ENCODE data around the gene ZPR1.

The ZPR1 gene

DNA sequence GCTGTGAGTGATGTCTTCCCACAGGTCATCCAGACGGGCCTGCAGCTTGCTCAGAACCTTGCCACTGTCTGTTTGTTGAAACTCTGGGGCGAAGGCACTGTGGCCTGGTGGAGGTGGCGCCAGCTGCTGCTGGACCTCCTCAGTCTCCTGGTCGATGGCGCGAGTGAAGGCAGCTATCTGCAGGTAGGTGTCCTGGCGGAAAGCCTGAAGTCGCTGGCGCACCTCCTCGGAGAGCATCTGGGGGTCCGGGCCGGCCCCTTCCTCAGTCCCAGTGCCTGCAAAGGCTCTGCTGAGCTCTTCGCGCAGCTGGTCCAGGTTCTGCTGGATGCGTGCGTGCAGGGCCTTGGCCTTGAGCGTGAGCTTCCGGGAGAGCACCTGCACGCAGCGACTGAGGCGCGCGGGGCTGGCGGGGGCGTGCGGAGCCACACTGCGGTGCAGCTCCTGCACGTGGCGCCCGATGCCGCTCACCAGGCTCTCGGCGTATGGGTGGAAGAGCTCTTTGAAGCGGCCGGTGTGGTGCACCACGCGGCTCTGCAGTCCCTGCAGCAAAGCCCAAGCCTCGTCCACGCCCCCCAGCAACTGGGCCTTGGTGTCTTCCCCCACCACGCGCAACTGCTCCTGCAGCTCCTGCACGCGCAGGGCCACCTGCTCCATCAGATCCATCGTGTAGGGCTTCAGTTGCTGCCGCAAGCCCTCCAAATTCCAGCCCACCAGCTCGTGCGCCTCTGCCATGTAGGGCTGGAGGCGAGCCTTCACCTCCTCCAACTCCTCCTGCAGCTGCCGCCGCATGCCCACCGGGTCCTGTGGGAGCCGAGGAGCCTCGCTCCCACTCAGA lies 2.6 kb upstream of the ZPR1 start:
- Histone ChIP-seq H3K27ac (no peak overlapping the region), H3K9me3 (replicated peaks in 1 of 11) (peaks cover 0 to 4% (median 0%) of the 10 kb centered on the region in 11 experiments; a peak in 1 of 22 replicates), H4K20me1 (peaks cover 0 to 21% (median 2%) of the 10 kb centered on the region in 11 experiments; a peak in 5 of 22 replicates), H3K4me1 (peaks cover 19 to 42% (median 25%) of the 10 kb centered on the region in 10 experiments), H3K36me3 (peaks cover 12 to 18% (median 15%) of the 10 kb centered on the region in 11 experiments), H3K4me3 (no peak overlapping the region), H3K27me3 (no peaks in the 10 kb centered on the region), H3K4me2 (no peak overlapping the region), H3K9ac (no peak overlapping the region)
- no peak for TF ChIP-seq Cebpa-rat (IDR thresholded peaks at IDR 0.05)

DNA sequence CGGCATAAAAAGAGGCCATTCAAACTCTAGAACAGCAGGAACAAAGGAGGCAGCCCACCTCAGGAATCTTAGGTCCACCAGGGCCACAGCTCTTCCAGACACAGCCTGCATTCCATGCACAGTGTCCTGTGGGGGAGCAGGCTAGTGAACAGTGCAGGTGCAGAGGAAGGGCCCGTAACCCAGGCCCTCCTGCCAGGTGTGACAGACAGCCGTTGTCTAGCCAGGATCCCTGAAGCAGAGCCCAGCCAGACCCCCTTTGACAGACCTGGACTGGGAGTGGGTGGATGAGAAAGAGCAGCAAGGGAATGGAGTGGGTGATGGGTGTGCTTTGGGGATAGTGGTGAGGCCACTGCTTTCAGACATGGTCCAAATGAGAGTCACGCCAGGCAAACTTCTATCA lies 1.2 kb upstream of the ZPR1 start:
- Histone ChIP-seq H4K20me1 (peaks cover 0 to 34% (median 8%) of the 10 kb centered on the region in 11 experiments; a peak in 6 of 22 replicates), H3K27me3 (no peaks in the 10 kb centered on the region), H3K27ac (0 out of 22 replicates have a peak overlapping the region, but pooled peaks of 1 of the 11 experiments have one; percentile 77), H3K36me3 (peaks cover 26 to 32% (median 30%) of the 10 kb centered on the region in 11 experiments), H3K9me3 (replicated peaks in 1 of 11) (no peaks in the 10 kb centered on the region), H3K4me3 (no peak overlapping the region), H3K4me1 (peaks cover 19 to 49% (median 30%) of the 10 kb centered on the region in 10 experiments), H3K9ac (no peak overlapping the region), H3K4me2 (peak overlapping the region; percentile 90 to 98 (median 93); a peak in 20 of 22 replicates)
- no peak for TF ChIP-seq Cebpa-rat (IDR thresholded peaks at IDR 0.05)

DNA sequence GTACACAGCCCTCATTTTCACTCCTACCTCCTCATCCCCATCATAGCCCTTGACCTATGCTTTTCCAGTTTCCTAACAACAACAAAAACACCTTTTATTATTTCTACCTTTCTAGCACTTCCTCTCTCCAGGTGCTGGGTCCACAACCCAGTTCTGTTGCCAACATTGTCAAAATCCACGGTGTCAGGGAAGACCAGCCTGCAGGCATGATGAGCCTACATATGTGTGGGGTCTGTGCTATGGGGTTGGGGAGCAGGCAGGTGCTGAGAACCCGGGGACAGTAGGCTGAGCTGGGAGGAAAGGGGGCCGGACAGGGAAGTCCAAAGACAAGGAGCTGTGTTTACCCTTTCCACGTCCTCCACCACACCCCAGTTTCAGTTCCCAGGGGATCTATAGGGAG lies 711 bp upstream of the ZPR1 start:
- peaks cover 0 to 37% (median 8%) of the 10 kb centered on the region in 11 experiments; a peak in 8 of 22 replicates for H4K20me1 ChIP-seq
- H3K4me3 ChIP-seq = peak overlapping the region; percentile 81 to 98 (median 88)
- peak overlapping the region in 10 of 11 experiments; percentile 77 to 88 (median 83); a peak in 15 of 22 replicates for H3K27ac ChIP-seq
- peak overlapping the region; percentile 90 to 98 (median 93) for H3K4me2 ChIP-seq
- H3K27me3 ChIP-seq = no peaks in the 10 kb centered on the region
- peaks cover 31 to 36% (median 34%) of the 10 kb centered on the region in 11 experiments for H3K36me3 ChIP-seq
- H3K9me3 ChIP-seq (replicated peaks in 1 of 11) = no peaks in the 10 kb centered on the region
- peaks cover 19 to 50% (median 30%) of the 10 kb centered on the region in 10 experiments for H3K4me1 ChIP-seq
- H3K9ac ChIP-seq = peak overlapping the region; percentile 84 to 95 (median 90)
- TF ChIP-seq Cebpa-rat (IDR thresholded peaks at IDR 0.05) = no peak

DNA sequence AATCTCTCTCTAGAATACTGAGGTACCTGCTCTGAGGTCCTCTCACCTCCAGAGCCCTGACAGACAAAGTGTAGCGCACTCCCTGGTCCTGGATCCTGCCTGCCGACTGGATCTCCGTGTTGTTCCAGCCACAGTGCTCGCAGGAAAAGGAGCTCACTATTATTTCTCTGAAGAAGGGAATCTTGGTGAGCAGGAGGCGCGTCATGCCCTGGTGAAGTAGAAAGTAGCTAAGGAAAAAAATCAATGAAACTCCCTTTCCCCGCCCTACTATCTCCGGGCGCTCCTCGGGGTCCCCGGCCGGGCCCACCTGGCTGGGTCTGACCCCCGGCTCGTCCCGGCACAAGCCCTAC lies 412 bp downstream of the ZPR1 start:
- Histone ChIP-seq H3K27ac (peak overlapping the region; percentile 77 to 88 (median 83)), H3K36me3 (peaks cover 42 to 48% (median 45%) of the 10 kb centered on the region in 11 experiments), H3K9me3 (replicated peaks in 1 of 11) (no peaks in the 10 kb centered on the region), H3K4me1 (peaks cover 19 to 43% (median 29%) of the 10 kb centered on the region in 10 experiments), H3K4me3 (peak overlapping the region; percentile 81 to 98 (median 88)), H3K27me3 (no peaks in the 10 kb centered on the region), H3K9ac (peak overlapping the region; percentile 84 to 95 (median 90)), H3K4me2 (peak overlapping the region; percentile 87 to 98 (median 94)), H4K20me1 (peaks cover 0 to 46% (median 11%) of the 10 kb centered on the region in 11 experiments; a peak in 8 of 22 replicates)
- TF ChIP-seq Cebpa-rat (IDR thresholded peaks at IDR 0.05) = no peak

DNA sequence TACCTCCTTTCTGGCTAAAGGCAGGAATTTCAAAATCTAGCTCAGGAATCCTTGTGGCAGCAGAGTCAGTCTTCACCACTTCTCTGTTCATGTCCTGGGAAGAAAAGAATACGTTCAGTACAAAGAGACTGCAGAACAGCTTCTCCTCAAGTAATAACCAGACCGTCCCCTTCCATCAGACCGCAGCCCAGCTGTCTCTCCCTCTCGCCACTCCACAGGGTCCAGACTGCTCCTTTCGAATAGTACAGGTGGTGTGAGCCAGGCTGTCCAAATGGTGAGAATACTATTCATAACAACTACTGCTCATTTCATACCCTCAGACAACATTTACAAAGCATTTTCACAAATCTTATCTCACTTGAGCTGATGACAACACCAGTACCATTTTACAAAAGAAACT lies 857 bp downstream of the ZPR1 start:
- H4K20me1 ChIP-seq = peaks cover 0 to 50% (median 14%) of the 10 kb centered on the region in 11 experiments; a peak in 8 of 22 replicates
- peak overlapping the region; percentile 77 to 88 (median 83); a peak in 20 of 22 replicates for H3K27ac ChIP-seq
- H3K27me3 ChIP-seq = no peaks in the 10 kb centered on the region
- H3K4me2 ChIP-seq = peak overlapping the region; percentile 87 to 98 (median 94)
- no peaks in the 10 kb centered on the region for H3K9me3 ChIP-seq (replicated peaks in 1 of 11)
- TF ChIP-seq Cebpa-rat (IDR thresholded peaks at IDR 0.05) = no peak
- peak overlapping the region; percentile 84 to 95 (median 90) for H3K9ac ChIP-seq
- H3K4me3 ChIP-seq = peak overlapping the region; percentile 81 to 98 (median 88)
- peaks cover 46 to 52% (median 50%) of the 10 kb centered on the region in 11 experiments for H3K36me3 ChIP-seq
- H3K4me1 ChIP-seq = peaks cover 19 to 41% (median 29%) of the 10 kb centered on the region in 10 experiments

DNA sequence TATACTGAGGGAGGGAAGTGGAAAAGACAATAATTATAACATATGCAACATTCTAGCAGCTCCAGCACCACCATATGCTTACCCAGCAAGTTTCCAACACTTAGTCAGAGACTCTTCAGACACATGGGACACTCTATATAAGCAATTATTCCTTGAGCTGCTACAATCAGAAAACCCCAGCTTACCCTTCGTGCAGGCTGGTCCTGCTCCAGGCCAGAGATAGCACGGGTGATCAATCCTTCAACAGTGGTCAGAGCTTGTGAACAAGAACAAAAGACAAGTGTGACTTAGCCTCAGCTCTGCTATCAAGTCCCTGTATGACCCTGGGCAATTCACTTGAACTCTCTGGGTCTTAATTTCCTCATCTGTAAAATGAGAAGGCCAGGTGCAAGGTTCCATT lies 1.5 kb downstream of the ZPR1 start:
- Histone ChIP-seq H4K20me1 (peaks cover 0 to 56% (median 15%) of the 10 kb centered on the region in 11 experiments; a peak in 8 of 22 replicates), H3K27ac (no peak overlapping the region), H3K27me3 (no peaks in the 10 kb centered on the region), H3K9ac (peak overlapping the region in 8 of 11 experiments; percentile 86 to 95 (median 90); a peak in 12 of 22 replicates), H3K4me2 (peak overlapping the region; percentile 87 to 98 (median 94)), H3K4me1 (peaks cover 19 to 41% (median 29%) of the 10 kb centered on the region in 10 experiments), H3K9me3 (replicated peaks in 1 of 11) (no peaks in the 10 kb centered on the region), H3K4me3 (peak overlapping the region; percentile 81 to 98 (median 88); a peak in 18 of 20 replicates), H3K36me3 (peaks cover 53 to 59% (median 56%) of the 10 kb centered on the region in 11 experiments)
- TF ChIP-seq Cebpa-rat (IDR thresholded peaks at IDR 0.05) = no peak

DNA sequence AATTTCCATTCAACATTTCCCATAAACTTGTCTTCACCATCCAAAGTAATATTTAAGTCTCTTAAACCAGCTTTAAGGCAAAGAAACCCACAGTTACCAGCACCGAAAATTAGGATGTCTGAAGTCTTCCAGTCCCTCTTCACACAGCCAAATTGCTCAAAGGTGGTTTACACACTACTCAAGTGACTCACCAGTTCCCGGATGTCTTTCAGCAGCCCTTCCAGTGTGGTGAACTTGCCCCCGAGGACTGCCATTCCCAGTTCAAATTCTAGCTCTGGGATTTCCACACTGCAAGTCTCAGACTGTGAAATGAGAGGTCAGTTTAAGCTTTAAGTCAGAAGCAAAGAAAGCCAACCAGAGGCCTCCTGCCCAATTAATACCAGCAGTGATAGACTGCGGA lies 5.1 kb downstream of the ZPR1 start:
- TF ChIP-seq Cebpa-rat (IDR thresholded peaks at IDR 0.05) = no peak
- Histone ChIP-seq H4K20me1 (peaks cover 0 to 81% (median 16%) of the 10 kb centered on the region in 11 experiments; a peak in 10 of 22 replicates), H3K4me2 (no peak overlapping the region), H3K4me3 (no peak overlapping the region), H3K27me3 (no peaks in the 10 kb centered on the region), H3K36me3 (peaks cover 89 to 95% (median 92%) of the 10 kb centered on the region in 11 experiments), H3K9me3 (replicated peaks in 1 of 11) (no peaks in the 10 kb centered on the region), H3K4me1 (peaks cover 11 to 37% (median 18%) of the 10 kb centered on the region in 10 experiments), H3K27ac (no peak overlapping the region), H3K9ac (0 out of 22 replicates have a peak overlapping the region, but pooled peaks of 1 of the 11 experiments have one; percentile 29)

DNA sequence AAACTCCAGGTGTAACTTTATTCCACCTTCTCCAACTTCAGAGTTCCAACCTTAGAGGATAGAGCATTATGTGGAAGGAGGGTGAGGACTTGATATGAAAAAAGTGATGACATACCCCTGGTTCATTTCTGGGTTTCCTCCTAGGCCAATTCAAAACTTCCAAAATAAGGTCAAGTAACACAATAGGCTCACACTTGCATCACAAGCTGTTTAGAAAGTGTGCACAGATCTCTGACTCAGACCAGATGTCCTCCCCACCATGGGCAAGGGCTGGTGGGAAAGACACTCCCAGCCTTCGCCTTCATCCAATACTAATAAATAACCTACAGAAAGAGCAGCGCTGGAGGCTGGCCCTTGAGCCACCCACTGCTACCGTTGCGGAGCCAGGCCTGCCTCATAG lies 9.3 kb downstream of the ZPR1 start:
- H3K4me2 ChIP-seq = no peak overlapping the region
- H3K4me3 ChIP-seq = no peak overlapping the region
- H3K9ac ChIP-seq = no peak overlapping the region
- no peak for TF ChIP-seq Cebpa-rat (IDR thresholded peaks at IDR 0.05)
- H3K9me3 ChIP-seq (replicated peaks in 1 of 11) = no peaks in the 10 kb centered on the region
- H4K20me1 ChIP-seq = peaks cover 0 to 46% (median 7%) of the 10 kb centered on the region in 11 experiments; a peak in 6 of 22 replicates
- H3K4me1 ChIP-seq = peaks cover 16 to 27% (median 19%) of the 10 kb centered on the region in 10 experiments
- no peaks in the 10 kb centered on the region for H3K27me3 ChIP-seq
- H3K36me3 ChIP-seq = peaks cover 78 to 83% (median 81%) of the 10 kb centered on the region in 11 experiments
- no peak overlapping the region for H3K27ac ChIP-seq

DNA sequence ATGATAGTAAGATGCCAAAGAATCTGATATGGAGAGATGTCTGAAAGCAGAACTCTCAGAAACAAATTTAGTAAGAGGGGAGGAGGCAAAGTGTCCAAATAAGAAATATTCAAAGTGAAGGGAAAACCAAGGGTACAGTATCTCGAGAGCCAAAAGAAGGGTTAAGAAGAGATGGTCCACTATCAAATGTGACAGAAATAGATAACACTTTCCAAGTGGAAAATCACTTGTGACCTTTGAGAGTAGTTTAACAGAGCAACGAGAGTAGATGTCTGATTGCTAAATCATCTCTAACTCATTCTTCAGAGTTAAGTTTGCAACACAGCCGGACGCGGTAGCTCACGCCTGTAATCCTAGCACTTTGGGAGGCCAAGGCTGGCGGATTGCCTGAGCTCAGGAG lies 10.8 kb downstream of the ZPR1 start:
- H3K9me3 ChIP-seq (replicated peaks in 1 of 11) = no peaks in the 10 kb centered on the region
- H3K27ac ChIP-seq = no peak overlapping the region
- no peak overlapping the region for H3K4me3 ChIP-seq
- peaks cover 0 to 32% (median 0%) of the 10 kb centered on the region in 11 experiments; a peak in 5 of 22 replicates for H4K20me1 ChIP-seq
- peaks cover 63 to 68% (median 66%) of the 10 kb centered on the region in 11 experiments for H3K36me3 ChIP-seq
- H3K27me3 ChIP-seq = no peaks in the 10 kb centered on the region
- H3K4me1 ChIP-seq = peaks cover 18 to 31% (median 22%) of the 10 kb centered on the region in 10 experiments
- no peak for TF ChIP-seq Cebpa-rat (IDR thresholded peaks at IDR 0.05)
- no peak overlapping the region for H3K4me2 ChIP-seq
- H3K9ac ChIP-seq = no peak overlapping the region
